SK-N-SH treated with all-trans-retinoic acid at 6 μM for 48 hours (cell line): Measurements from ENCODE around the gene GRM2.

Experiments
- ATAC-seq: fragments of 200-7000 bp; cut with Tn5 transposase; 3 replicates; pipeline ENCODE4 v1.9.1; 2020; ENCODE audit warnings: mild to moderate bottlenecking, moderate library complexity
- ARNTL ChIP-seq: fragments of 450-650 bp; formaldehyde crosslinking; IDR thresholded peaks from 2 replicates; pipeline ENCODE4 v1.5.0; 2020; ENCODE audit warnings: low read depth, mild to moderate bottlenecking, moderate library complexity, borderline replicate concordance
- BACH2 ChIP-seq: fragments of 250-450 bp; sonication (Bioruptor Pico); IDR thresholded peaks from 2 replicates; pipeline ENCODE4 v1.9.0; 2021; ENCODE audit warnings: mild to moderate bottlenecking, borderline replicate concordance
- CREB5 ChIP-seq: fragments of 250-450 bp; sonication (Bioruptor Pico); IDR thresholded peaks from 2 replicates; pipeline ENCODE4 v1.5.1; 2020; ENCODE audit warnings: low read depth, mild to moderate bottlenecking, moderate library complexity
- CSDC2 ChIP-seq: fragments of 250-450 bp; sonication (Bioruptor Pico); IDR thresholded peaks from 2 replicates; pipeline ENCODE4 v1.5.0; 2020; ENCODE audit warnings: mild to moderate bottlenecking, moderate library complexity
- CSRNP3 ChIP-seq: fragments of 250-450 bp; sonication (Bioruptor Pico); IDR thresholded peaks from 2 replicates; pipeline ENCODE4 v1.5.1; 2021; ENCODE audit warnings: mild to moderate bottlenecking, moderate library complexity
- GLIS3 ChIP-seq: fragments of 250-450 bp; sonication (Bioruptor Pico); IDR thresholded peaks from 2 replicates; pipeline ENCODE4 v1.5.0; 2020; ENCODE audit warnings: mild to moderate bottlenecking, moderate library complexity
- ISL1 ChIP-seq: fragments of 250-450 bp; sonication (Bioruptor Pico); IDR thresholded peaks from 2 replicates; pipeline ENCODE4 v2.1.2; 2022; ENCODE audit warnings: mild to moderate bottlenecking, moderate library complexity
- OSR1 ChIP-seq: fragments of 250-450 bp; sonication (Bioruptor Pico); IDR thresholded peaks from 2 replicates; pipeline ENCODE4 v1.8.0; 2022; ENCODE audit warnings: moderate library complexity, mild to moderate bottlenecking, inconsistent platforms
- POU6F1 ChIP-seq: fragments of 250-450 bp; sonication (Bioruptor Pico); IDR thresholded peaks from 2 replicates; pipeline ENCODE4 v1.8.0; 2021; ENCODE audit warnings: low read depth, mild to moderate bottlenecking, moderate library complexity, borderline replicate concordance
- PPARA ChIP-seq: fragments of 250-450 bp; sonication (Bioruptor Pico); IDR thresholded peaks from 2 replicates; pipeline ENCODE4 v1.5.0; 2020; ENCODE audit warnings: mild to moderate bottlenecking, borderline replicate concordance
- TCF4 ChIP-seq: fragments of 250-450 bp; sonication (Bioruptor Pico); IDR thresholded peaks from 2 replicates; pipeline ENCODE4 v1.8.0; 2021; ENCODE audit warnings: mild to moderate bottlenecking, moderate library complexity, borderline replicate concordance
- TOX ChIP-seq: fragments of 250-450 bp; sonication (Bioruptor Pico); IDR thresholded peaks from 2 replicates; pipeline ENCODE4 v1.8.0; 2021; ENCODE audit warnings: mild to moderate bottlenecking, moderate library complexity, borderline replicate concordance
- TSHZ2 ChIP-seq: fragments of 250-450 bp; sonication (Bioruptor Pico); IDR thresholded peaks from 2 replicates; pipeline ENCODE4 v1.5.0; 2020; ENCODE audit warnings: mild to moderate bottlenecking, moderate library complexity
- ZC3H10 ChIP-seq: fragments of 250-450 bp; sonication (Bioruptor Pico); IDR thresholded peaks from 2 replicates; pipeline ENCODE4 v1.5.1; 2021; ENCODE audit warnings: mild to moderate bottlenecking, moderate library complexity
- ZFP3 ChIP-seq: fragments of 250-450 bp; sonication (Bioruptor Pico); IDR thresholded peaks from 2 replicates; pipeline ENCODE4 v1.5.0; 2020; ENCODE audit warnings: mild to moderate bottlenecking, moderate library complexity
- ZFP30 ChIP-seq: fragments of 450-650 bp; formaldehyde crosslinking; IDR thresholded peaks from 2 replicates; pipeline ENCODE4 v1.5.0; 2022; ENCODE audit warnings: mild to moderate bottlenecking, moderate library complexity
- ZNF565 ChIP-seq: fragments of 450-650 bp; formaldehyde crosslinking; conservative IDR thresholded peaks from 2 replicates; pipeline ENCODE4 v1.5.0; 2020; ENCODE audit warnings: low read depth, mild to moderate bottlenecking, moderate library complexity
- ZNF70 ChIP-seq: fragments of 450-650 bp; formaldehyde crosslinking; IDR thresholded peaks from 2 replicates; pipeline ENCODE4 v1.5.0; 2020; ENCODE audit warnings: mild to moderate bottlenecking, moderate library complexity
- ZNF8 ChIP-seq: fragments of 450-650 bp; formaldehyde crosslinking; IDR thresholded peaks from 2 replicates; pipeline ENCODE4 v1.5.0; 2020; ENCODE audit warnings: mild to moderate bottlenecking, moderate library complexity

The GRM2 gene

GRCh38 chr3:51705276-51706020 lies 1.4 kb upstream of the GRM2 start:
- ATAC-seq, result no peak
- TF ChIP-seq ZNF70 (CRISPR knock-in tag), result no peak
- no peak for TF ChIP-seq TOX (CRISPR knock-in tag)
- no peak for TF ChIP-seq TSHZ2 (CRISPR knock-in tag)
- TF ChIP-seq TCF4 (CRISPR knock-in tag), result no peak
- TF ChIP-seq OSR1 (CRISPR knock-in tag), result no peak
- TF ChIP-seq ZNF8 (CRISPR knock-in tag), result no peak
- TF ChIP-seq ZNF565 (CRISPR knock-in tag), result no peak
- TF ChIP-seq ZFP30, result no peak
- TF ChIP-seq BACH2 (CRISPR knock-in tag), result no peak
- TF ChIP-seq ZC3H10, result no peak
- TF ChIP-seq, all 23 proteins: peak for 0

GRCh38 chr3:51706021-51706485 lies 815 bp upstream of the GRM2 start:
- ATAC-seq, result no peak; the same call in 2 of the 3 replicates
- TF ChIP-seq CSRNP3, result no peak
- no peak for TF ChIP-seq TSHZ2 (CRISPR knock-in tag)

GRCh38 chr3:51708216-51708845 lies 1.5 kb downstream of the GRM2 start:
- ATAC-seq, result no peak
- TF ChIP-seq CSDC2 (CRISPR knock-in tag) (no peak), ARNTL (CRISPR knock-in tag) (no peak), PPARA (CRISPR knock-in tag) (no peak), ZFP3 (no peak), POU6F1 (CRISPR knock-in tag) (no peak), ZFP30 (no peak), CREB5 (no peak), TCF4 (CRISPR knock-in tag) (no peak), BACH2 (CRISPR knock-in tag) (no peak), ISL1 (no peak), GLIS3 (CRISPR knock-in tag) (no peak), ZC3H10 (no peak), OSR1 (CRISPR knock-in tag) (no peak)
